Fibroblast of skin of abdomen (primary cell): ENCODE results near the gene CCL3.
"Not testable (repeated sequence)": the region's sequence is repeated elsewhere in the genome, so short reads cannot be mapped to it uniquely, and the experiment has no call there.

Source experiments
- DNase-seq: peaks from one replicate; pipeline ENCODE4 v3.0.0-alpha.2; 2013

Gene CCL3

GRCh38 chr17:36085765-36086164 lies 4.2 kb downstream of the CCL3 start:
- DNase-seq: no peak

- not testable (repeated sequence) for DNase-seq
These were observed 6.3 kb downstream of the CCL3 start for GRCh38 chr17:36083691-36084090.

- not testable (repeated sequence) for DNase-seq
These were observed 7.3 kb downstream of the CCL3 start for GRCh38 chr17:36082482-36083120.

GRCh38 chr17:36081681-36082471 lies 8.1 kb downstream of the CCL3 start:
- not testable (repeated sequence) for DNase-seq

GRCh38 chr17:36074365-36074764 lies 15.6 kb downstream of the CCL3 start:
- DNase-seq: no peak

GRCh38 chr17:36072431-36073121 lies 17.4 kb downstream of the CCL3 start:
- DNase-seq: peak; percentile 13

GRCh38 chr17:36071751-36072150 lies 18.2 kb downstream of the CCL3 start:
- DNase-seq: no peak

- DNase-seq: no peak
These were observed 19.5 kb downstream of the CCL3 start for GRCh38 chr17:36070427-36070826.

- no peak for DNase-seq
These were observed 20.8 kb downstream of the CCL3 start for GRCh38 chr17:36069136-36069535.

- no peak for DNase-seq
These were observed 21.4 kb downstream of the CCL3 start for GRCh38 chr17:36068524-36068923.

GRCh38 chr17:36066365-36066985 lies 23.5 kb downstream of the CCL3 start:
- DNase-seq: no peak

GRCh38 chr17:36063786-36064541 lies 26.0 kb downstream of the CCL3 start, which contains the start of gene CCL18:
Gene CCL18 (plus strand): TSS chr17:36064272. CDS start chr17:36064343, 71 bp downstream.
- no peak for DNase-seq

- no peak for DNase-seq
These were observed 29.1 kb downstream of the CCL3 start for GRCh38 chr17:36060816-36061215.

GRCh38 chr17:36059406-36059805 lies 30.5 kb downstream of the CCL3 start:
- no peak for DNase-seq

- no peak for DNase-seq
These were observed 32.0 kb downstream of the CCL3 start for GRCh38 chr17:36057911-36058310.

- no peak for DNase-seq
These were observed 33.9 kb downstream of the CCL3 start for GRCh38 chr17:36055921-36056520.

GRCh38 chr17:36055171-36055570 lies 34.8 kb downstream of the CCL3 start:
- DNase-seq: no peak

- DNase-seq: no peak
These were observed 40.3 kb downstream of the CCL3 start for GRCh38 chr17:36049643-36050042.

- DNase-seq: no peak
These were observed 41.9 kb downstream of the CCL3 start for GRCh38 chr17:36048066-36048465.
